Testis (tissue), 2 donors: ENCODE data around the gene SMIM3.

ENCODE experiments used
- POLR2A ChIP-seq: fragments of 450-650 bp; IDR thresholded peaks from one replicate; pipeline ENCODE4 v1.6.1; 2017; ENCODE audit warnings: antibody characterized with exemption, mild to moderate bottlenecking, moderate library complexity
- TF ChIP-seq, protein P1 (sequence below), 3 experiments: fragments of 450-650 bp in 2 of 3; fragments of 200-600 bp in 1 of 3; sonication (generic) in 1 of 3; IDR thresholded peaks; one replicate each; pipeline ENCODE4 v1.5.1; 2016 to 2019; ENCODE audit warnings: antibody characterized with exemption in 3 of 3, mild to moderate bottlenecking in 2 of 3, moderate library complexity in 1 of 3

DNA sequence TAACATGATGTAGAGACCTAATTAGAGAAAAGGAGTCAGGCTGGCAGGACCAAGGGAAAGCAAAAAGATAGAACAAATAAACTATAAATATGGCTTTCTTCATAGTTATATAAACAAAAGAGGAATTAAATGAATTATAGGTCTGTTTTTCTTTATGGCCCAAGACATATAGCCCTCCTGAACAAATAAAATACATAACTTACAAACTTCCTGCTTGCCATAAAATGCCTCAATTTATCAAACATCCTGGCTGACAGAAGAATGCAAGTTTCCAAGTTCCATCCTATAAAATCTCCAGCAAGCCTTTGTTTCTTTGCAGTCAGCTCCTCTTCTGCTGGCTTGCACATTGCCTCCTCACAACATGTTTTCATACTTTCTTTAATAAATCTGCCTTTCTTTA lies 36.5 kb downstream of the SMIM3 start:
- TF ChIP-seq, protein P1, sequence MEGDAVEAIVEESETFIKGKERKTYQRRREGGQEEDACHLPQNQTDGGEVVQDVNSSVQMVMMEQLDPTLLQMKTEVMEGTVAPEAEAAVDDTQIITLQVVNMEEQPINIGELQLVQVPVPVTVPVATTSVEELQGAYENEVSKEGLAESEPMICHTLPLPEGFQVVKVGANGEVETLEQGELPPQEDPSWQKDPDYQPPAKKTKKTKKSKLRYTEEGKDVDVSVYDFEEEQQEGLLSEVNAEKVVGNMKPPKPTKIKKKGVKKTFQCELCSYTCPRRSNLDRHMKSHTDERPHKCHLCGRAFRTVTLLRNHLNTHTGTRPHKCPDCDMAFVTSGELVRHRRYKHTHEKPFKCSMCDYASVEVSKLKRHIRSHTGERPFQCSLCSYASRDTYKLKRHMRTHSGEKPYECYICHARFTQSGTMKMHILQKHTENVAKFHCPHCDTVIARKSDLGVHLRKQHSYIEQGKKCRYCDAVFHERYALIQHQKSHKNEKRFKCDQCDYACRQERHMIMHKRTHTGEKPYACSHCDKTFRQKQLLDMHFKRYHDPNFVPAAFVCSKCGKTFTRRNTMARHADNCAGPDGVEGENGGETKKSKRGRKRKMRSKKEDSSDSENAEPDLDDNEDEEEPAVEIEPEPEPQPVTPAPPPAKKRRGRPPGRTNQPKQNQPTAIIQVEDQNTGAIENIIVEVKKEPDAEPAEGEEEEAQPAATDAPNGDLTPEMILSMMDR (IDR thresholded peaks at IDR 0.05) = no peak
- no peak for TF ChIP-seq POLR2A
